ES-I3 (cell line): ENCODE data around the gene CKAP5.

Experiments
- H3K36me3 ChIP-seq: 2 replicates; pipeline ENCODE4 v1.6.1; 2013; ENCODE audit warnings: mild to moderate bottlenecking, low read length, control low read depth, moderate library complexity; ENCODE audit not compliant: insufficient read depth
- H3K4me1 ChIP-seq: 2 replicates; pipeline ENCODE4 v1.6.1; 2013; ENCODE audit warnings: mild to moderate bottlenecking, control low read depth, low read length; ENCODE audit not compliant: insufficient read depth
- H3K9ac ChIP-seq: 2 replicates; pipeline ENCODE4 v1.6.1; 2013; ENCODE audit warnings: low read depth, mild to moderate bottlenecking, low read length, moderate library complexity
- H3K9me3 ChIP-seq: 2 replicates; pipeline ENCODE4 v1.6.1; 2013; ENCODE audit warnings: mild to moderate bottlenecking, low read length, moderate library complexity; ENCODE audit not compliant: control insufficient read depth, insufficient read depth

Gene CKAP5

DNA sequence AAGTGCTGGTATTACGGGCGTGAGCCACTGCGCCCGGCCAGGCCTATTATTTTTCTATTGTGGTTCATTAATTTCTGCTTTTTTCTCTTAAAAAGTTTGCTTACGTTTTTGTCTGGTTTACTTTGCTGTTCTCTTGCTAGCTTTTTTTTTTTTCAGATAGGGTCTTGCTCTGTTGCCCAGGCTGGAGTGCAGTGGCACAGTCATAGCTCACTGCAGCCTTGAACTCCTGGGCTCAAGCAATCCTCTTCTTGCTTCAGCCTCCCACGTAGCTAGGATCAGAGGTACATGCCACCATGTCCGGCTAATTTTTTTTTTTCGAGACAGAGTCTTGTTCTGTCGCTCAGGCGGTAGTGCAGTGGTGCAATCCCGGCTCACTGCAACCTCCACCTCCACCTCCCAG is 108.4 kb downstream of the CKAP5 start:
- H3K9ac ChIP-seq: no peak overlapping the region
- peaks cover 10% of the 10 kb centered on the region for H3K36me3 ChIP-seq
- H3K4me1 ChIP-seq: no peaks in the 10 kb centered on the region
- no peaks in the 10 kb centered on the region for H3K9me3 ChIP-seq

DNA sequence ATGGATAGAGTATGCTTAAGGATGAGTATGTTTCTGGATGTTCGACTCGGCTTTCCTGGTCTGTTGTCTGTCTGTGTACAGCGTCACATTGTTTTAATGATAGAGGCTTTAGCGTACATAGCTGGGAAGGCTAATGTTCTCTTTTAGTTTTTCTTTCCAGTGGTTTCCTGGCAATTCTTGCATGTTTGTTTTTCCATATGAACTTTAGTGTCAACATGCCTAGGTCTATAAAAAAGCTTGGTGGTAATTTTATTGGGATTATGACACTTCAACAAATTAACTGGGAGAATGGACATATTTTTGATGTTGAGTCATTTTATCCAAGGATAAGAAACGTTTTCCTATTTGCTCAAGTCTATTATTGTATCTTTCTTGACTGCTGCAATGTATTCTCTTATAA is 109.5 kb downstream of the CKAP5 start:
- Histone ChIP-seq H3K9me3 (no peaks in the 10 kb centered on the region), H3K9ac (no peak overlapping the region), H3K36me3 (peaks cover 2% of the 10 kb centered on the region; the same call in 1 of the 2 replicates), H3K4me1 (no peaks in the 10 kb centered on the region)

GRCh38 chr11:46736146-46736545 is 109.9 kb downstream of the CKAP5 start:
- Histone ChIP-seq H3K9ac (no peak overlapping the region), H3K9me3 (no peaks in the 10 kb centered on the region), H3K36me3 (no peaks in the 10 kb centered on the region), H3K4me1 (no peaks in the 10 kb centered on the region)

DNA sequence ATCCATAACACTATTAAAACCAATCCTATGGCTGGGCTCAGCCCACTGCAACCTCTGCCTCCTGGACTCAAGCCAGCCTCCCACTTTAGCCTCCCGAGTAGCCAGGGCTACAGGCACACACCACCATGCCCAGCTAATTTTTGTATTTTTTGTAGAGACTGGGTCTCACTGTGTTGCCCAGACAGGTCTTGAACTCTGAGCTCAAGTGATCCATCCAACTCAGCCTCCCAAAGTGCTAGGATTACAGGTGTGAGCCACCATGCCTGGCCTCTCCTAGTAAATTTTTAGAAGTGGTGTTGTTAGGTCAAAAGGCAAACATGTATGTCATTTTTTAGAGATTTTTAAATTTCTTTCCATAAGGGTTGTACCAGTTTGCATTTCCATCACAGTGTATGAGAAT is 112.8 kb downstream of the CKAP5 start:
- no peaks in the 10 kb centered on the region for H3K9me3 ChIP-seq
- H3K36me3 ChIP-seq: no peaks in the 10 kb centered on the region
- H3K9ac ChIP-seq: no peak overlapping the region
- no peaks in the 10 kb centered on the region for H3K4me1 ChIP-seq

GRCh38 chr11:46731545-46731944 is 114.5 kb downstream of the CKAP5 start:
- Histone ChIP-seq H3K36me3 (no peaks in the 10 kb centered on the region), H3K9ac (no peak overlapping the region), H3K4me1 (no peaks in the 10 kb centered on the region), H3K9me3 (no peaks in the 10 kb centered on the region)

DNA sequence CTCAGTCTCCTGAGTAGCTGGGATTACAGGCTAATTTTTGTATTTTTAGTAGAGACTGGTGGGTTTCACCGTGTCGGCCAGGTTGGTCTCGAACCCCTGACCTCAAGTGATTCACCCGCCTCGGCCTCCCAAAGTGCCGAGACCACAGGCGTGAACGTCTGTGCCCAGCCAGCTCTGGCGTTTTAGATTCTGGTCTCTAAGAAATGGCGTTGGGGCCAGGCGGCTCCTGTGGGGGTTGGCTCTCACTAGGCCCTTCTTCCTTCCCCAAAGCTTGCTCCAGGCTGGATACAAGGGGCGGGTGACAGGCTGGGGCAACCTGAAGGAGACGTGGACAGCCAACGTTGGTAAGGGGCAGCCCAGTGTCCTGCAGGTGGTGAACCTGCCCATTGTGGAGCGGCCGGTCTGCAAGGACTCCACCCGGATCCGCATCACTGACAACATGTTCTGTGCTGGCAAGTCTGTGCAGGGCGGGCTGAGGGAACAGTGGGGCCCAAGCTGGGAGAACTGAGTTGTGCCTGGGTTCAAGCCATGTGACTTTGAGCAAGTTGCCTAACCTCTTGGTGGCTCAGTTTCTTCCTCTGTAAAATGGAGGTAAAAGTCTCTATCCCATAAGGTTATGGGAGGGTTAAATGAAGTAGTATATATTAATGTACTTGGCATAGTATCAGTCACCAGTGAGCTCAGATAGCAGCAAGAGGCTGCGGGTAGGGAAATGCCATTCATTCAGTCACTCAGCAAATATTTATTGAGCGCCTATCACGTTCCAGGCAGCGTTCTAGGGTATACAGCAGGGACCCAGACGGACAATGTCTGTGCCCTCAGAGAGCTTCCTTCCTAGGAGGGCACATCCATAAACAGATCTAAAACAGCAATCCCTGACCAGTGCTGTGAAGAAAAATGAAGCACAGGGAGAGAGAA is 116.7 kb downstream of the CKAP5 start:
- Histone ChIP-seq H3K4me1 (0 out of 2 replicates have a peak, but pooled peaks cover 1% of the 10 kb centered on the region), H3K36me3 (no peaks in the 10 kb centered on the region), H3K9me3 (no peaks in the 10 kb centered on the region), H3K9ac (no peak overlapping the region)

GRCh38 chr11:46728659-46729040 is 117.4 kb downstream of the CKAP5 start:
- Histone ChIP-seq H3K4me1 (peaks cover 8% of the 10 kb centered on the region; the same call in 1 of the 2 replicates), H3K9ac (no peak overlapping the region), H3K9me3 (no peaks in the 10 kb centered on the region), H3K36me3 (no peaks in the 10 kb centered on the region)

DNA sequence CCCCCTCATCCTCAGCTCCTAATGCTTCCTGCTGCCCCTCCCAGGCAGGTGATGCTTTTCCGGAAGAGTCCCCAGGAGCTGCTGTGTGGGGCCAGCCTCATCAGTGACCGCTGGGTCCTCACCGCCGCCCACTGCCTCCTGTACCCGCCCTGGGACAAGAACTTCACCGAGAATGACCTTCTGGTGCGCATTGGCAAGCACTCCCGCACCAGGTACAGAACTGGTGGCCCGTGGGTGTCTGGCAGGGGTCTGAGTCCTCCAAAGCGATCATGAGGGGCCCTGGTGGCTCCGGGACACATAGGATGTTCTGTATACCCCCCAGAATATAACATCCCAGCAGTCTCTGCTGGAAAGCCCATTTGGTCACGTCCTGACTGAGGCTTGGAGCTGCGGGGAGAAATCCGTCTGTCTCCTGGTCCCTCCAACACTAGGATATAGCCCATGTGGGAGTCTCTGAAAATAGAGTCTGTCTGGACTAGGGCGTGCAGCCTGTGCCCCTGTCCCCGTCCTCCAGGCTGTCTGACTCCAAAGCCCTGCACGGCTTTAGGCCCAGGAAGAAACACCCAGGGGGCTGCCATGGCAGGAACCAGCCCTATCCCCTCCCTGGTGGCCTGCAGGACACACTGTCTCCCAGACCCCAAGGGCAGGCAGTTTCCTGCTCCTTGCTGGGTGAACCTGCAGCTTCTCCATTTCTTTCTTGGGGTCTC is 118.0 kb downstream of the CKAP5 start:
- Histone ChIP-seq H3K36me3 (no peaks in the 10 kb centered on the region), H3K4me1 (peaks cover 8% of the 10 kb centered on the region; the same call in 1 of the 2 replicates), H3K9ac (no peak overlapping the region), H3K9me3 (no peaks in the 10 kb centered on the region)

DNA sequence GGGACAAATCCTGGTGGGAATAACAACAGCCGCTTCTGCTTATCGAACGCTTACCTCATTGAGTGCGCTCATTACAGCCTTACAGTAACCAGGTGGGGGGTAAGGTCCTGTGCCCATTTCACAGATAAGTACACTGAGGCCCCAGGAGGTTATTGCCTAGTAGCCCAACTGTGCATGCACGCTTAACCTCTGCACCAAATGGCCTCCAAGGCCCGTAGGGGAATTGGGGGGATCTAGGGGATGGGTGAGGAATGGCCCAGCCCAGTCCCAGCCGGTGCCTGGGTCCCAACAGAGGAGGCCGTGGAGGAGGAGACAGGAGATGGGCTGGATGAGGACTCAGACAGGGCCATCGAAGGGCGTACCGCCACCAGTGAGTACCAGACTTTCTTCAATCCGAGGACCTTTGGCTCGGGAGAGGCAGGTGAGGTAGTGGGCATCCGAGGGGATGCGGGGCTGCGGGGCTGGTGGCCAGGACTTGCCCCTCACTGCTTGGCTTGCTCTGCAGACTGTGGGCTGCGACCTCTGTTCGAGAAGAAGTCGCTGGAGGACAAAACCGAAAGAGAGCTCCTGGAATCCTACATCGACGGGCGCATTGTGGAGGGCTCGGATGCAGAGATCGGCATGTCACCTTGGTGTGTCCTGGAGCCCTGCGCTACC is 119.7 kb downstream of the CKAP5 start:
- Histone ChIP-seq H3K36me3 (no peaks in the 10 kb centered on the region), H3K9ac (no peak overlapping the region), H3K4me1 (peaks cover 8% of the 10 kb centered on the region; the same call in 1 of the 2 replicates)

GRCh38 chr11:46725338-46726205 is 120.5 kb downstream of the CKAP5 start:
- no peak overlapping the region for H3K9ac ChIP-seq
- no peaks in the 10 kb centered on the region for H3K9me3 ChIP-seq
- peaks cover 8% of the 10 kb centered on the region; the same call in 1 of the 2 replicates for H3K4me1 ChIP-seq
- no peaks in the 10 kb centered on the region for H3K36me3 ChIP-seq

More for the DNA sequence above, 119.7 kb downstream of the CKAP5 start:
- H3K9me3 ChIP-seq: no peaks in the 10 kb centered on the region

DNA sequence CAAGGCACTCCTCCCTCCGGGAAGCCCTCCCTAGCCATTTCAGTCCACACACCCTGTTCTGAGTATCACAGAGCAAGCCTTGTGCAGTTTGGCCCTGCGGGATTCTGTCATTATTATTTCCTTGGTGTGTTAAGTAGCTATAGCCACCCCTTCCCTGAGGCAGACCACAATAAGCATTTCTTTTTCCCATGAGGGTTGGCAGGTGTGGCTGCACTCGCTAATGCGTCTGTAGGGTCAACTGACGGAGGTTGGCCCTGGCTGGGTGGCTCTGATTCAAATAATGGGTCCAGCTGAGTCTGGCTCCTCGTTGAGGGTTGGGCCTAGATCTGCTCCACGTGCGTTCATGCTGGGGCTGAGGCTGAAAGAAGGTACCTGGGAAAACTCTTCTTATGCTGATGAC is 122.0 kb downstream of the CKAP5 start:
- Histone ChIP-seq H3K9ac (no peak overlapping the region; the same call in 1 of the 2 replicates), H3K4me1 (peaks cover 8% of the 10 kb centered on the region; the same call in 1 of the 2 replicates), H3K36me3 (no peaks in the 10 kb centered on the region), H3K9me3 (no peaks in the 10 kb centered on the region)

DNA sequence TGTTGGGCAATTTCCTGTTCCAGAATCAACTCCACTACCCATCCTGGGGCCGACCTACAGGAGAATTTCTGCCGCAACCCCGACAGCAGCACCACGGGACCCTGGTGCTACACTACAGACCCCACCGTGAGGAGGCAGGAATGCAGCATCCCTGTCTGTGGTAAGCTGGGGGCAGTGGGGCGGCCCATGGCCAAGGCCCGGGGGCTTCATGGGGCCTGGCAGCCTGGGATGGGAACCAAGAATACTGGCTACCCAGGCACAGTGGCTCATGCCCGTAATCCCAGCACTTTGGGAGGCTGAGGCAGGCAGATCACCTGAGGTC is 122.8 kb downstream of the CKAP5 start:
- H3K9me3 ChIP-seq: no peaks in the 10 kb centered on the region
- H3K4me1 ChIP-seq: peaks cover 8% of the 10 kb centered on the region; the same call in 1 of the 2 replicates
- no peaks in the 10 kb centered on the region for H3K36me3 ChIP-seq
- H3K9ac ChIP-seq: no peak overlapping the region

DNA sequence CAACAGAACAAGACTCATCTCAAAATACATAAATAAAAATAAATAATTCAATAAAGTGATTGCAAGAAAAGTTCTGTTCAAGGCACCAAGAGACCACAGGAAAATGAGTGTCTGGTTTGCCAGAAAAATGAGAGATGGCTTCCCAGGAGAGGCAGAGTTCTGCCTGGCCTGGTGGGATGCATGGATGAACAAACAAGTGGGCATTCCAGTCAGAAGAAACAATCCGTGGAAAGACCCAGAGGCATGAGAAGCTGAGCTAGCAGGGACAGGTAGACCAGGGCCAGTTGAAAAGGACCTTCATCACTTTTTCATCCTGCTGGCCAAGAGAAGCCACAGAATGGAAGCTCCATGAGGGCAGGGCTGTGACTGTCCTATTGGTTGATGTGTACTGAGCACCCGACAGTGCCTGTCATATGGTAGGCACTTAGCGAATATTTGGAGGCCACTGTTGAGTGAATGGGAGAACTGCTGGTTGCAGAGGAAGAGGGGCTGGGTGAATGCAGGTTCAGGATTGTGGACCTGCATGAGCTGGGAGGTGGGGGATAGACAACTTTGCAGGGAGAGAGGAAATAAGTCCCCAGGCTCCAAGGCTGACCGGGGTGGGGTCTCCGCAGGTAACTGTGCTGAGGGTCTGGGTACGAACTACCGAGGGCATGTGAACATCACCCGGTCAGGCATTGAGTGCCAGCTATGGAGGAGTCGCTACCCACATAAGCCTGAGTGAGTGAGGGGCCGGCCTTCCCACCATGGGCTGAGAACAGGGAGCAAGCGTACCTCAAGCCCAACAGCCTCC is 123.3 kb downstream of the CKAP5 start:
- H3K4me1 ChIP-seq: peaks cover 8% of the 10 kb centered on the region; the same call in 1 of the 2 replicates
- H3K36me3 ChIP-seq: no peaks in the 10 kb centered on the region
- no peak overlapping the region for H3K9ac ChIP-seq
- H3K9me3 ChIP-seq: no peaks in the 10 kb centered on the region
